ENCODE data around the gene SLC12A7.
"Not testable (repeated sequence)": the region's sequence is repeated elsewhere in the genome, so short reads cannot be mapped to it uniquely, and the experiment has no call there.

The SLC12A7 gene

DNA sequence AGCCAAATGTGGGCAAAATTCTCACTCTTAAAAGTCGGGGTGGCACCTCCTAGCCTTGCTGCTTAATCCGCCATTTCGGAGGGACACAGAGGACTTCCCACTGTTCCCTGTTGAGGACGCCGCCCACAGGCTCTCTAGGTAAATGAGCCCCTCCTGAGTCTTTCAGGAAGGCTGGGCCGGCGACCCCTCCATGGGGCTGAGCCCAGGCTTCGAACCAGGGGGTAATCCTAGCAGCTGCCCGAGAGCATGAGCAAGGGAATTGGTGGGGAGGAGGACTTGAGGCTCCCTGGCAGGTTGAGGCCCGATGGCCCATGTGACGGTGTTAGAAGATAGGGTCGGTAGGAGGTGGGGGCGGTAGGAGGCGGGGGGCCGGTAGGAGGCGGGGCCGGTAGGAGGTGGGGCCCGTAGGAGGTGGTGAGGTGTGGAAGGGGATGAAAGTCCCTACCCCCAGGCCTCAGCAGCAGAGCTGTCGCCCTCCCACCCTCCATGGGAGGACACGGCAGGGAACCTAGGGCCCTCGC, 17.1 kb downstream of the SLC12A7 start:
- no peak for DNase-seq

DNA sequence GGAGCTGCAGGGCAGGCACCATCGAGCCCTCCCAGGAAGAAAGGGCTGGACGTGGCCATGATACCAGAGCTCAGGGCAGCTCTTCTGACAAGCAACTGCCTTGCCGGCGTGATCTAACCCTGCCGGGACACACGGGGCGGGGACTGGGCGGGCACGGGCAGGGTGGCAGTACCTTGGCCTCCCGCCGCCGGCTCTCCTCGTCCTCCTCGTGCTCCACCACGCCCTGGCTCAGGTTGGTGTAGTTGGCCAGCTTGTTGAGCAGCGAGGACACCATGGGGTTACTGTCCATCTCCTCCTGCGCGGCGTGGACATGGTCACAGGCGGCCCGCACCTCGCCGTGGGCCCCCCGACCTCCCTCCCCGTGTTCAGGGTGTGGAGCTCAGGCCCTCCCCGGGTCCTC, 18.5 kb downstream of the SLC12A7 start:
- DNase-seq: no peak

DNA sequence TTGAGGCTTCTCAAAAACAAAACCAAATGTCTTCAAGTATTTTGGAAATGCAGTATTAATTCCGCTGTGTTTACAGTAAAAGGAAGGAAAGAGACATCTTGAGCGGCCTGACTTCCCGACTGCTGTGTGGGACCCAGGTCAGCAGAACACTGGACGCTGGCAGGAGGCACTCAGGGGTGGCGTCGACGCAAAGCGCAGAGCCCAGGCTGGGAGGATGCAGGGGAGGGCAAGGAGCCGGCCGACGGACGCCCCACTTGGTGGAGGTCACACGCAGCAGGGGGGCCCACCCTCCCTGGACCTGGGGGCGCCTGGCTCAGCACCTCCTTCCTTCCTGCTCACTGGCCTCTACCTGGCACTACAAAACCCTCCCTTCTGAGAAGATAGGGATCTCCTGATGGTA, 19.7 kb downstream of the SLC12A7 start:
- no peak for DNase-seq

DNA sequence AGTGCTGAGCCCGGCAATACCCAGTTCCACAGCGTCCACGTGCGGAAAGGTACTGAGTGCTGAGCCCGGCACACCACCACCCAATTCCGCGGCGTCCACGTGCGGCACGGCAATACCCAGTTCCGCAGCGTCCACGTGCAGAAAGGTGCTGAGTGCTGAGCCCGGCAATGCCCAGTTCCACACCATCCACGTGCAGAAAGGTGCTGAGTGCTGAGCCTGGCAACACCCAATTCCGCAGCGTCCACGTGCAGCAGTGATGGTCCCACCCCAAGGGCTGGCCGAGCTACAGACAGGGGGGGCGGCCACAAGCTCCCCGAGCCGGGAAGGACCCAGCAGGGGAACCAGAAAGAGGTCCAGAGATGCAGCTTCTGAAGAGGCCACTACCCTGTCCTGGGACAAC, 20.2 kb downstream of the SLC12A7 start:
- no peak for DNase-seq

- no peak for DNase-seq
Measured at GRCh38 chr5:1090538-1090937, 21.3 kb downstream of the SLC12A7 start.

- DNase-seq: no peak
Measured at GRCh38 chr5:1089621-1090040, 22.2 kb downstream of the SLC12A7 start.

GRCh38 chr5:1089146-1089545, 22.7 kb downstream of the SLC12A7 start:
- no peak for DNase-seq

DNA sequence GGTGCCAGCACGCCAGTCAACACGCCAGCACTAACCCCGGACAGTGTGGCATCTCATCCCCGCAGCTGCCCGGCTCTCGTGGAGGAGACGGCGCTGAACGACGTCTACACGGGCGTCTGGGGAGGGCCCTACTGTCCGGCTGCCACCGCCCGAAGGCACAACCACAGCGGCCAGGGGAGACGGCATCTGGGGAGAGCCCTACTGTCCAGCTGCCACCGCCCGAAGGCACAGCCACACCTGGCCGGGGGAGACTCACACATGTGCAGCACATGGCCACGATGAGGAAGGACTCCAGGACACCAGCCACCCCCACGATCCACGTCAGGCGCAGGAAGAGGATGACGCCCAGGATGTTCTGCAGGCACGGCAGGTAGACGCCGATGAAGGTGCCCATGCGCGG, 23.1 kb downstream of the SLC12A7 start:
- no peak for DNase-seq

GRCh38 chr5:1088031-1088430, 23.8 kb downstream of the SLC12A7 start:
- DNase-seq: no peak

GRCh38 chr5:1087428-1087827, 24.4 kb downstream of the SLC12A7 start:
- no peak for DNase-seq

DNA sequence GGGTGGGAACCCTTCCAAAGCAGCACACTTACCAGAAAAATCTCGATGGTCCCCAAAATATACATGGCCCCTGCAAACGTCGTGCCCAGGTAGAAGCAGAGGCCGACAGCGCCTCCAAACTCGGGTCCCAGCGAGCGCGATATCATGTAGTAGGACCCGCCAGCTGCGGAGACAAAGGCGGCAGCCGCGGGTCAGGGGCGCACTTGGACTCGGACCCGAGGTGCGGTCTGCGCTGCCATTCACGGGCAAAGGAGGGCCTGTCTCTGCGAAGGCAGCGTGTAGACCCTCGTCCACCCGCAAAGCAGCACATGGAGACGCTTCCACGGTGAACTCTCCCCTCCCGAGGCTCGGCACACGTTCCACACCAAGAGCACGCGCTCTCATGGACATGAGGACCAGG, 25.0 kb downstream of the SLC12A7 start:
- no peak for DNase-seq

DNA sequence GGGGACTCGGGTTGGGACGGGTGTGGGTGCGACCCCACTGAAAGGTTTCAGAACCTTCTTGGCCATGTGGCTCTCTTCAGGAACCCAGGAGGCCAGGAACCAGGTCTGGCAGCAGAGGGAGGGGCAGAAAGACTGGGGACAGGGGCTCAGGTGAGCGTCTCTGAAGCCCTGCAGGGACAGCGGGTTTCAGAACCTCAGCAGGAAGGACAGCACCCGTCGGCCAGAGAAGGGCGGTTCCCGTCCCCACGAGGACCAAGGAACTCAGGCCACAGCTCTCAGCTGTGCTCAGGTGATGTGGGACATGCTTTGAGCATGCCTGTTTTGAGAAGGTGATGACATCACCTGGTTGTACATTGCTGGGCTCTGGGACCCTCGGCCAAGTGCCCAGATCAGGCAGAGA, 25.7 kb downstream of the SLC12A7 start:
- DNase-seq: no peak

DNA sequence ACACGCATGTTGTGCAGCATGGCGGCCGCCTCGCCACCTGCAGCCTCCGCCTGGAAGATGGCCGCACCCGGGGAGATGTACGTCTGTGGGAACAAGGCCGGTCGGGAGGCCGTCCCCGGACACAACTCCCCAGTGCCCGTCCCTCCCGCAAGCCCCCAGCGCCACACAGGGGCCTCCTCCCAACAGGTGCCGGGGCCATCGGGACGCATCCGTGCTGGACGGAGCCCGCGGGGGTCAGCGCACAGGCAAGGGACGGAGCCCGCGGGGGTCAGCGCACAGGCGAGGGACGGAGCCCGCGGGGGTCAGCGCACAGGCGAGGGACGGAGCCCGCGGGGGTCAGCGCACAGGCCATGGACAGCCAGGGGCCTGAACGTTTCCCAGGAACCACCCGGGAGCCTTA, 26.5 kb downstream of the SLC12A7 start:
- DNase-seq: no peak

- no peak for DNase-seq
Measured at GRCh38 chr5:1083823-1084605, 27.8 kb downstream of the SLC12A7 start.

DNA sequence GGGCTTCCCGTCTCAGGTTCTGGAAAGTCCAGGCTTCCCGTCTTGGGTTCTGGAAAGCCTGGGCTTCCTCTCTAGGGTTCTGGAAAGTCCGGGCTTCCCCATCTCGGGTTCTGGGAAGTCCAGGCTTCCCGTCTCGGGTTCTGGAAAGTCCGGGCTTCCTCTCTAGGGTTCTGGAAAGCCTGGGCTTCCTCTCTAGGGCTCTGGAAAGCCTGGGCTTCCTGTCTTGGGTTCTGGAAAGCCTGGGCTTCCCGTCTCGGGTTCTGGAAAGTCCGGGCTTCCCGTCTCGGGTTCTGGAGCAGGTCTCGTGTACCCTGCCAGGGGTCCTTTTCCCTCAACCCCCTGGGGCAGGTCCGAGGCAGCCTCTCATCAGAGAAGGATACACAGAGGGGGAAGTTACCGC, 28.8 kb downstream of the SLC12A7 start:
- not testable (repeated sequence) for DNase-seq

- DNase-seq: no peak
Measured at GRCh38 chr5:1081519-1081918, 30.3 kb downstream of the SLC12A7 start.

DNA sequence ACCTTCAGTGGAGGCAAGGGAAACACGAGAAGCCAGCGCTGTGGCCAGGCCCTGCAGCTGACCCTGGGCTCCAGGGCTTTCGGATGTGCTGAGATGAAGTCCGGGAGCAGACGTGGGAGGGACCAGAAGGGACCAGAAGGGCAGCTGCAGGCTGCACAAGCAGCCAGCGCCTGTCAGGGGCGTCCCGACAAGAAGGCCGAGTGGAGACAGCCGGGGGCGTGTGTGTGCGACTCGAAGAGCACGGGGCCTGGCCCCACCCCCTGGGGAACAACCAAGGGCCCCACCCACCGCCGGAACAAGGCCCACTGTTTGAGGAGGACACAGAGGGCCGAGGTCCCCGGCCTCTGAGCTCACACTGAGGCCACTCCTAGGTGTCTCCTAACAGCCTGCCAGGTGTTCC, 31.4 kb downstream of the SLC12A7 start:
- DNase-seq: no peak

- DNase-seq: no peak
Measured at GRCh38 chr5:1079961-1080360, 31.9 kb downstream of the SLC12A7 start.

GRCh38 chr5:1079486-1079885, 32.4 kb downstream of the SLC12A7 start:
- no peak for DNase-seq

DNA sequence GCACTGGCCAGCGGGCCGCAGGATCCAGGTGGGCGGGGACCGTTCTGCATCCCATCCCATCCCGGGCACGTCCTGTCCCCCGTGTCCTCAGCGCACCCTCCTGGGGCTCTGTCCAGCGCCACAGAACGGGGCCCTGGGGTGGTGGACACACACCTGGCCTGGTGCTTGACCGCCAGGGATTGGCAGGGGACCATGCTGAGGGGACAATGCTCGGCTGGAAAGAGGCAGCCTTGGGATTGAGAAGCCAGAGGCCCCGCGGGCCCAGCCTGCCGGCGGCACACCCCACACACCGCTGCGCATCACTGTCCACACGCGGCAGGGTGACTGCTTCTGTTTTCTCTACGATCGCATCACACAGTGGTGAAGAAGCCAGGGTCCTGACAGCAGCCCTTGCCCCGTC, 33.0 kb downstream of the SLC12A7 start:
- no peak for DNase-seq

DNA sequence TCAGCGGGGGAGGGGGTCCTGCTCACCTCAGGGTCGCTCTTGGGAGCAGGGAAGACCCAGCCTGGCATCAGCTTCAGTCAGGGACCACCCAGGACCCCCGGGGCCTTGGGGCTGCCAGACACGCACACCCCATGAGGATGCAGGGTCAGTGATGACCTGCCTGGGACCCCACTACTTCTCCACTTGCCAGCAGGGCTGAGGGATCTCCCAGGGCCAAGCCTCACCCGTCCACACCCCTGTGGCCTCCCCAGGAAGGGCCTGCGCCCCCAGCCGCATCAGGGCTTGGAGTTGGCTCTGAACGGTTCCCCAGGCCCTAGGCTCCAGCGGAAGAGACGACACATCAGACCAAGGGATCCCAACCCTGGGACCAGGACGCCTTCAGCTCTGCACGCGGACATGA, 33.7 kb downstream of the SLC12A7 start:
- no peak for DNase-seq

- DNase-seq: no peak
Measured at GRCh38 chr5:1077491-1078020, 34.3 kb downstream of the SLC12A7 start.

DNA sequence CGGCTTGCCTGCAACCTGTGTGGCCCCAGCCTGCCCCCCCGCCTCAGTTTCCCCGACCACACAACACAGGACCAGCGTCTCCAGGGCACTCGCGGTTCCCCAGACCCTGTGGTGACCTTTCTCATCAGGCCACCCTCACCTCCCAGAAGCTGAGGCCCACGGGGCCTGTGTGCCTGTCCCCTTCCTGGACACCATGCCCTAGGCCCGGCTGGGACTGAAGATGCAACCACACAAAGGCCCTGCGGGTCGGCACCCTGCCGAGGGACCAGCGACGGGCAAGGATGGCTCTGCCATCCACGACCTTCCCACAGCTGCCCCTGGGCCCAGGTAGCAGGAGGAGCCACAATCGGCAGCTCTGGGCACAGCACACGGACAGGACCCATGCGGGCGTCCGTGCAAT, 34.8 kb downstream of the SLC12A7 start:
- DNase-seq: no peak

- no peak for DNase-seq
Measured at GRCh38 chr5:1076406-1076805, 35.5 kb downstream of the SLC12A7 start.

DNA sequence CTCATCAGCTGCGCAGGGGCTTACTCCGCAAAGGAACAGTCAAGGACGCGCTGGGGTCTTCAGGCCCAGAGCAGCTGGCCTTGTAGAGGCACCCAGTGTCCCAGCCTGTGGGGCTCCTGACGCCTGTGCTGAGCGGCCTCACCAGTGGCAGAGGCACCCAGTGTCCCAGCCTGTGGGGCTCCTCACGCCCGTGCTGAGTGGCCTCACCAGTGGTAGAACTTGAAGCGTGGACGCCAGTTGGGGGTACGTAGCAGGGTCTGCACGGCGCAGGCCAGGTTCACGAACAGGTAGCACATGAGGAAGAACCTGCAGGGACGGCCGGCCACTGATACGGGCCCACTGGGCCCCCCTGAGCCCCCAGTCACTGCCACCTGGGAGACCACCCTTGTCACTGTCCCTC, 35.9 kb downstream of the SLC12A7 start:
- DNase-seq: no peak
